Liver (tissue), 9 donors: Measurements from ENCODE around the gene CELA2A. TPM values are rescaled to one million over a fixed set of nuclear protein-coding genes. Genes with fewer than 3 reads are reported as not detected.

ENCODE experiments used
- DNase-seq: peaks from one replicate; pipeline ENCODE4 v3.0.0-alpha.2; 2017; ENCODE audit warnings: low spot score
- H3K27ac ChIP-seq, 2 donors: one replicate each; pipeline ENCODE4 v1.7.0; 2013; ENCODE audit warnings: inconsistent platforms in 2 of 2, low read length in 2 of 2, control low read depth in 1 of 2, low read depth in 1 of 2, mild to moderate bottlenecking in 1 of 2
- H3K27me3 ChIP-seq, 4 donors: one replicate each; pipeline versions ENCODE4 v1.6.1 to v1.7.0; 2013; ENCODE audit warnings: low read length in 3 of 4, inconsistent platforms in 1 of 4, mild to moderate bottlenecking in 1 of 4, moderate library complexity in 1 of 4; ENCODE audit not compliant: control insufficient read depth in 4 of 4, insufficient read depth in 4 of 4
- H3K36me3 ChIP-seq, 4 donors: one replicate each; pipeline versions ENCODE4 v1.6.1 to v1.7.0; 2013; ENCODE audit warnings: low read length in 3 of 4, mild to moderate bottlenecking in 3 of 4, low read depth in 1 of 4, moderate library complexity in 1 of 4; ENCODE audit not compliant: control insufficient read depth in 4 of 4, insufficient read depth in 3 of 4
- H3K4me1 ChIP-seq, 4 donors: one replicate each; pipeline versions ENCODE4 v1.6.1 to v1.7.0; 2013; ENCODE audit warnings: low read length in 3 of 4, mild to moderate bottlenecking in 3 of 4, moderate library complexity in 1 of 4; ENCODE audit not compliant: control insufficient read depth in 4 of 4, insufficient read depth in 4 of 4
- H3K4me3 ChIP-seq, 3 donors: one replicate each; pipeline versions ENCODE4 v1.6.1 to v1.7.0; 2013; ENCODE audit warnings: low read length in 3 of 3, control low read depth in 1 of 3, low read depth in 1 of 3, mild to moderate bottlenecking in 1 of 3
- H3K9ac ChIP-seq, 2 donors: one replicate each; pipeline ENCODE4 v1.7.0; 2013; ENCODE audit warnings: low read length in 2 of 2, mild to moderate bottlenecking in 2 of 2, moderate library complexity in 2 of 2, control low read depth in 1 of 2, low read depth in 1 of 2
- H3K9me3 ChIP-seq, 4 donors: one replicate each; pipeline versions ENCODE4 v1.6.1 to v1.7.0; 2013; ENCODE audit warnings: low read length in 3 of 4; ENCODE audit not compliant: control insufficient read depth in 4 of 4
- FOXA1 ChIP-seq: IDR thresholded peaks from 2 replicates; pipeline ENCODE4 v1.6.1; 2016; ENCODE audit warnings: antibody characterized with exemption
- FOXA2 ChIP-seq: IDR thresholded peaks from 2 replicates; pipeline ENCODE4 v1.6.1; 2016; ENCODE audit warnings: antibody characterized with exemption
- GABPA ChIP-seq, 2 donors: IDR thresholded peaks in 1 of 2; conservative IDR thresholded peaks in 1 of 2; 2 replicates each; pipeline ENCODE4 v1.6.1; 2016; ENCODE audit warnings: antibody characterized with exemption in 2 of 2, mild to moderate bottlenecking in 1 of 2, moderate library complexity in 1 of 2
- HNF4A ChIP-seq, 2 donors: conservative IDR thresholded peaks; 2 replicates each; pipeline ENCODE4 v1.6.1; 2016; ENCODE audit warnings: antibody characterized with exemption in 2 of 2, mild to moderate bottlenecking in 2 of 2
- JUND ChIP-seq, 2 donors: IDR thresholded peaks; 2 replicates each; pipeline ENCODE4 v1.6.1; 2016; ENCODE audit warnings: antibody characterized with exemption in 2 of 2
- NR2F2 ChIP-seq: IDR thresholded peaks from 2 replicates; pipeline ENCODE4 v1.6.1; 2016; ENCODE audit warnings: antibody characterized with exemption
- RAD21 ChIP-seq, 2 donors: IDR thresholded peaks; 2 replicates each; pipeline ENCODE4 v1.6.1; 2016; ENCODE audit warnings: antibody characterized with exemption in 2 of 2, mild to moderate bottlenecking in 2 of 2
- RXRA ChIP-seq, 2 donors: IDR thresholded peaks; 2 replicates each; pipeline ENCODE4 v1.6.1; 2017 to 2018; ENCODE audit warnings: antibody characterized with exemption in 2 of 2, mild to moderate bottlenecking in 1 of 2
- SP1 ChIP-seq: IDR thresholded peaks from 2 replicates; pipeline ENCODE4 v1.6.1; 2018; ENCODE audit warnings: antibody characterized with exemption, mild to moderate bottlenecking
- TAF1 ChIP-seq: conservative IDR thresholded peaks from 2 replicates; pipeline ENCODE4 v1.6.1; 2016; ENCODE audit warnings: antibody characterized with exemption, mild to moderate bottlenecking
- WGBS: extraction: QIAGEN DNeasy Blood & Tissue Kit; methylation state at CpG from one replicate; pipeline ENCODE4 v1.1.7; 2013; 5-methylcytosine and 5-hydroxymethylcytosine counted together
- polyA plus RNA-seq, 2 donors: library from polyadenylated mRNA; stranded (reverse) in 1 of 2; unstranded in 1 of 2; fragments of 200-250 nt in 1 of 2; fragments of >200 nt in 1 of 2; fragmentation: Nextera tagmentation in 1 of 2; extraction: Ambion mirVana in 1 of 2; gene quantifications; one replicate each; pipeline versions ENCODE4 v1.2.1 to v1.2.3, GENCODE V29; 2013 to 2015
- total RNA-seq, 2 donors: library from RNA; depleted of rRNA; stranded (reverse); fragments of >200 nt; gene quantifications; one replicate each; pipeline ENCODE4 v1.2.3, GENCODE V29; 2014
- TF ChIP-seq, protein P1 (sequence below): IDR thresholded peaks from 2 replicates; pipeline ENCODE4 v1.6.1; 2016; ENCODE audit warnings: antibody characterized with exemption
- TF ChIP-seq, protein P2 (sequence below): IDR thresholded peaks from 2 replicates; pipeline ENCODE4 v1.6.1; 2016; ENCODE audit warnings: antibody characterized with exemption
- TF ChIP-seq, protein P3 (sequence below): IDR thresholded peaks from 2 replicates; pipeline ENCODE4 v1.6.1; 2016; ENCODE audit warnings: antibody characterized with exemption, mild to moderate bottlenecking
- donor health status: healthy.
- donor health status: healthy.
- donor health status: healthy.
- donor health status: healthy.
- donor health status: healthy.

CELA2A gene
- total and polyA plus RNA-seq, 4 donors, result not detected

DNA sequence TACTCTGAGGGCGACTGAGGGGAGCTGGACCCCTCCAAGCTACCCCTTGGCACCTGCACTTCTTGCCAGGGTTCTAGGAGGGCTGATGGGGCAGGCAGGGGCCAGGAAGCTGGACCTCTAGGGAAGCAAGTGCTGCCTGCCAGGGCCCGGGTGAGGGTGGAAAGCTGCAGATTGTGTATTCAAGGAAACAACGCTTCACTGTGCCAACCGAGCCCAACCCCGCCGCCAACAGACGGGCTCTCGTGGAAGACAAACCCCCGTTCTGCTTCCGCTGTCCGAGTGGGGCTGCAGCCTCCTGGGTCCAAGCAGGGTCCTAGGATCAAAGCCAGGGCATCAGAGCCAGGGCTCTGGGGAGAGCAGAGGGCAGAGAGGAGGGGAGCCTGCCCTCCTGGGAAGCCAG, 43.7 kb upstream of the CELA2A start:
- no peaks in the 10 kb centered on the region for H3K9me3 ChIP-seq
- TF ChIP-seq HNF4A (conservative IDR thresholded peaks at IDR 0.05) (no peak), FOXA1 (no peak), RAD21 (IDR thresholded peaks at IDR 0.05) (no peak)
- no peaks in the 10 kb centered on the region for H3K27me3 ChIP-seq
- no peak overlapping the region for H3K9ac ChIP-seq
- DNase-seq, result no peak
- WGBS, result 70% methylated on average over 11 of the region's 11 CpGs
- no peak overlapping the region for H3K27ac ChIP-seq
- no peaks in the 10 kb centered on the region for H3K36me3 ChIP-seq
- no peak overlapping the region for H3K4me3 ChIP-seq
- H3K4me1 ChIP-seq, result peaks cover 2 to 14% (median 8%) of the 10 kb centered on the region in 4 donors

DNA sequence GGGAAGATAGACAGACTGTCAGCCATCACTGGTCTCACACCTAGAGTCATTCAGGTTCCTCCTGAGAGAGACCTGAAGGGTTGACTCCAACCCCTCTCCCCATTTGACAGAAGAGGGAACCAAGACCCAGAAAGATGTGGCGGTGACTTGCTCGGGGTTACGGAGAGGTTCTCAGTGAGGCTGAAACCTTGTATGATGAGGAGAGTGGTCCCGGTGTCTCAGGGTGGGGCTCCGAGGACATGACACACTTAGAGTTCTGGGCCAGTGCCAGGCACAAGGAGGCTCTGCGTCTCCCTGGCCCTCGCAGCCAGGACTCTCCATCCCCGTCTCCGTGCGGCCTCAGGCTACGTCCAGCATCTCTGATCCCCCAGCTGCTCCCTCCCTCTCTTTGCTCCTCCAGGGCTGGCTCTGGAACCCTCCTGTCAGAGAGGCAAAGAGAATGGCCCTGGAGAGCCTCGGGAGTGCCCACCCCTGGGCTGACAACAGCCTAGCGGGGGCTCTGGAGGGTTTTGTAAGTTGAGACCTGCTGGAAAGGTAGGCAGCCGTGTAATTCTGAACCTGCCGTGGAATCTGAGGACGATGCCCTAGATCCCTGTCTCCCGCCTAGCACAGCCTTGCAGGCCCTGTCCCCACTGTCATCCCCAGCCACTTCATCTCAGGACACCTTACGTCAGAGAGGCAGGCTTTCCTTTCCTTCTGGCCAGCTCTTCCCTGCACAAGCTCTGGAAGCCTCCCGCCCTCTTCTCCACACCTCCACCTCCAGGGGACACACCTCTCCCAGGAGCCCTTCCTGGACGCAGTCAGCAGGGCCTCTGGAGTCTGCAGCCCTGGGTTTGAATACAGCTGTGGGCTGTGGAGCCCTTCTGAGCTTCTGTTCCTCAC, 42.7 kb upstream of the CELA2A start:
- peaks cover 2 to 14% (median 8%) of the 10 kb centered on the region in 4 donors for H3K4me1 ChIP-seq
- no peak overlapping the region for H3K9ac ChIP-seq
- H3K27ac ChIP-seq, result no peak overlapping the region
- no peak for DNase-seq
- no peaks in the 10 kb centered on the region for H3K36me3 ChIP-seq
- 92% methylated on average over 20 of the region's 20 CpGs for WGBS
- H3K27me3 ChIP-seq, result no peaks in the 10 kb centered on the region
- TF ChIP-seq RXRA (IDR thresholded peaks at IDR 0.05), result no peak
- TF ChIP-seq, protein P1, sequence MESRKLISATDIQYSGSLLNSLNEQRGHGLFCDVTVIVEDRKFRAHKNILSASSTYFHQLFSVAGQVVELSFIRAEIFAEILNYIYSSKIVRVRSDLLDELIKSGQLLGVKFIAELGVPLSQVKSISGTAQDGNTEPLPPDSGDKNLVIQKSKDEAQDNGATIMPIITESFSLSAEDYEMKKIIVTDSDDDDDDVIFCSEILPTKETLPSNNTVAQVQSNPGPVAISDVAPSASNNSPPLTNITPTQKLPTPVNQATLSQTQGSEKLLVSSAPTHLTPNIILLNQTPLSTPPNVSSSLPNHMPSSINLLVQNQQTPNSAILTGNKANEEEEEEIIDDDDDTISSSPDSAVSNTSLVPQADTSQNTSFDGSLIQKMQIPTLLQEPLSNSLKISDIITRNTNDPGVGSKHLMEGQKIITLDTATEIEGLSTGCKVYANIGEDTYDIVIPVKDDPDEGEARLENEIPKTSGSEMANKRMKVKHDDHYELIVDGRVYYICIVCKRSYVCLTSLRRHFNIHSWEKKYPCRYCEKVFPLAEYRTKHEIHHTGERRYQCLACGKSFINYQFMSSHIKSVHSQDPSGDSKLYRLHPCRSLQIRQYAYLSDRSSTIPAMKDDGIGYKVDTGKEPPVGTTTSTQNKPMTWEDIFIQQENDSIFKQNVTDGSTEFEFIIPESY, result no peak
- no peaks in the 10 kb centered on the region for H3K9me3 ChIP-seq
- H3K4me3 ChIP-seq, result no peak overlapping the region

DNA sequence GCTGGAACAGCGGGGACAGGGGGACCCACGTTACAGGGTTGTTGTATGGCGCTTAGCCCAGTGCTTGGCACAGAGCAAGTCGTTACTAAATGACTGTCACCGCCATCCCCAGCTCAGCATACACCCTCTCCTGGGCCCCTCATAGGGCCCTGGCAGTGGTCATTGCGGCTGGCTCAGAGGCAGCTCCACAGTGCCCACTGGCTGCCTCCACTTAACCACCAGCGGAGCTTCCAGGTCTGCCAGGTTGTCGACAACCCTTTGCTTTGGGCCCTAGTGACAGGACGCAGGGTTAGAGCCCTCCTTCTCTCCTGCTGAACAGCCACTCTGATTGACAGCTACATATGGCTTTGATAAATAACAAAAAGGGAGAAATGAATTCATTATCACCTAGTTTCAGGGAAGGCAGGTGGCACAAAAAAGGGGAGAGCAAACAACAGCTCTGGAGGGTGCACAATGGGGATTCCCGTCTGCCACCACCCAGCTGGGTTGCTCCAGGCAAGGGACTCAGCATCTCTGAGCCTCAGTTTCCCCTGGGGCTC, 42.0 kb upstream of the CELA2A start:
- TF ChIP-seq GABPA (IDR thresholded peaks at IDR 0.05 in 1 of 2, conservative IDR thresholded peaks at IDR 0.05 in 1 of 2) (no peak), HNF4A (conservative IDR thresholded peaks at IDR 0.05) (no peak), JUND (IDR thresholded peaks at IDR 0.05) (no peak), SP1 (no peak), TAF1 (no peak), NR2F2 (no peak), FOXA2 (no peak), RXRA (IDR thresholded peaks at IDR 0.05) (no peak)
- TF ChIP-seq, protein P2, sequence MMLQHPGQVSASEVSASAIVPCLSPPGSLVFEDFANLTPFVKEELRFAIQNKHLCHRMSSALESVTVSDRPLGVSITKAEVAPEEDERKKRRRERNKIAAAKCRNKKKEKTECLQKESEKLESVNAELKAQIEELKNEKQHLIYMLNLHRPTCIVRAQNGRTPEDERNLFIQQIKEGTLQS, result no peak
- TF ChIP-seq, protein P1, result no peak
- TF ChIP-seq, protein P3, sequence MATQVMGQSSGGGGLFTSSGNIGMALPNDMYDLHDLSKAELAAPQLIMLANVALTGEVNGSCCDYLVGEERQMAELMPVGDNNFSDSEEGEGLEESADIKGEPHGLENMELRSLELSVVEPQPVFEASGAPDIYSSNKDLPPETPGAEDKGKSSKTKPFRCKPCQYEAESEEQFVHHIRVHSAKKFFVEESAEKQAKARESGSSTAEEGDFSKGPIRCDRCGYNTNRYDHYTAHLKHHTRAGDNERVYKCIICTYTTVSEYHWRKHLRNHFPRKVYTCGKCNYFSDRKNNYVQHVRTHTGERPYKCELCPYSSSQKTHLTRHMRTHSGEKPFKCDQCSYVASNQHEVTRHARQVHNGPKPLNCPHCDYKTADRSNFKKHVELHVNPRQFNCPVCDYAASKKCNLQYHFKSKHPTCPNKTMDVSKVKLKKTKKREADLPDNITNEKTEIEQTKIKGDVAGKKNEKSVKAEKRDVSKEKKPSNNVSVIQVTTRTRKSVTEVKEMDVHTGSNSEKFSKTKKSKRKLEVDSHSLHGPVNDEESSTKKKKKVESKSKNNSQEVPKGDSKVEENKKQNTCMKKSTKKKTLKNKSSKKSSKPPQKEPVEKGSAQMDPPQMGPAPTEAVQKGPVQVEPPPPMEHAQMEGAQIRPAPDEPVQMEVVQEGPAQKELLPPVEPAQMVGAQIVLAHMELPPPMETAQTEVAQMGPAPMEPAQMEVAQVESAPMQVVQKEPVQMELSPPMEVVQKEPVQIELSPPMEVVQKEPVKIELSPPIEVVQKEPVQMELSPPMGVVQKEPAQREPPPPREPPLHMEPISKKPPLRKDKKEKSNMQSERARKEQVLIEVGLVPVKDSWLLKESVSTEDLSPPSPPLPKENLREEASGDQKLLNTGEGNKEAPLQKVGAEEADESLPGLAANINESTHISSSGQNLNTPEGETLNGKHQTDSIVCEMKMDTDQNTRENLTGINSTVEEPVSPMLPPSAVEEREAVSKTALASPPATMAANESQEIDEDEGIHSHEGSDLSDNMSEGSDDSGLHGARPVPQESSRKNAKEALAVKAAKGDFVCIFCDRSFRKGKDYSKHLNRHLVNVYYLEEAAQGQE, result no peak
- H3K9ac ChIP-seq, result no peak overlapping the region
- no peaks in the 10 kb centered on the region for H3K9me3 ChIP-seq
- peaks cover 2 to 10% (median 6%) of the 10 kb centered on the region in 4 donors for H3K4me1 ChIP-seq
- WGBS, result 91% methylated on average over 10 of the region's 10 CpGs
- no peak overlapping the region for H3K4me3 ChIP-seq
- H3K36me3 ChIP-seq, result no peaks in the 10 kb centered on the region
- H3K27me3 ChIP-seq, result no peaks in the 10 kb centered on the region
- DNase-seq, result no peak
- H3K27ac ChIP-seq, result no peak overlapping the region
